ENCODE data around the gene FAM174B.

GRCh38 chr15:92633418-92633817, 22.2 kb downstream of the FAM174B start:
- TF ChIP-seq POLR2A (IDR thresholded peaks at IDR 0.05): no peak
- TF ChIP-seq, protein P1, sequence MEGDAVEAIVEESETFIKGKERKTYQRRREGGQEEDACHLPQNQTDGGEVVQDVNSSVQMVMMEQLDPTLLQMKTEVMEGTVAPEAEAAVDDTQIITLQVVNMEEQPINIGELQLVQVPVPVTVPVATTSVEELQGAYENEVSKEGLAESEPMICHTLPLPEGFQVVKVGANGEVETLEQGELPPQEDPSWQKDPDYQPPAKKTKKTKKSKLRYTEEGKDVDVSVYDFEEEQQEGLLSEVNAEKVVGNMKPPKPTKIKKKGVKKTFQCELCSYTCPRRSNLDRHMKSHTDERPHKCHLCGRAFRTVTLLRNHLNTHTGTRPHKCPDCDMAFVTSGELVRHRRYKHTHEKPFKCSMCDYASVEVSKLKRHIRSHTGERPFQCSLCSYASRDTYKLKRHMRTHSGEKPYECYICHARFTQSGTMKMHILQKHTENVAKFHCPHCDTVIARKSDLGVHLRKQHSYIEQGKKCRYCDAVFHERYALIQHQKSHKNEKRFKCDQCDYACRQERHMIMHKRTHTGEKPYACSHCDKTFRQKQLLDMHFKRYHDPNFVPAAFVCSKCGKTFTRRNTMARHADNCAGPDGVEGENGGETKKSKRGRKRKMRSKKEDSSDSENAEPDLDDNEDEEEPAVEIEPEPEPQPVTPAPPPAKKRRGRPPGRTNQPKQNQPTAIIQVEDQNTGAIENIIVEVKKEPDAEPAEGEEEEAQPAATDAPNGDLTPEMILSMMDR (IDR thresholded peaks at IDR 0.05): no peak
